Upper lobe of left lung (tissue), 6 donors: ENCODE data around the gene LGALS1. TPM values are rescaled to one million over a fixed set of nuclear protein-coding genes. Genes with fewer than 3 reads are reported as not detected.

Experiments used
- ATAC-seq, 2 donors: fragments of 200-7000 bp; cut with Tn5 transposase; one replicate each; pipeline ENCODE4 v1.9.1; 2022; ENCODE audit warnings: mild to moderate bottlenecking in 2 of 2, moderate library complexity in 2 of 2; ENCODE audit not compliant: low FRiP score in 2 of 2
- DNase-seq, 2 donors: peaks; one replicate each; pipeline ENCODE4 v3.0.0-alpha.2; 2019 to 2020
- H3K27ac ChIP-seq, 4 donors: fragments of 200-600 bp; sonication (generic); one replicate each; pipeline ENCODE4 v1.5.1; 2016 to 2019
- H3K27me3 ChIP-seq, 4 donors: fragments of 200-600 bp; sonication (generic); one replicate each; pipeline ENCODE4 v1.5.1; 2017 to 2019
- H3K36me3 ChIP-seq, 4 donors: fragments of 200-600 bp; sonication (generic); one replicate each; pipeline ENCODE4 v1.5.1; 2016 to 2019
- H3K4me1 ChIP-seq, 4 donors: fragments of 200-600 bp; sonication (generic); one replicate each; pipeline ENCODE4 v1.5.1; 2018 to 2019
- H3K4me3 ChIP-seq, 4 donors: fragments of 200-600 bp; sonication (generic); one replicate each; pipeline ENCODE4 v1.5.1; 2017 to 2019; ENCODE audit warnings: mild to moderate bottlenecking in 2 of 4, moderate library complexity in 1 of 4
- H3K9me3 ChIP-seq, 4 donors: fragments of 200-600 bp; sonication (generic); one replicate each; pipeline ENCODE4 v1.5.1; 2018 to 2019
- EP300 ChIP-seq, 4 donors: sonication (generic); formaldehyde crosslinking; IDR thresholded peaks; one replicate each; pipeline ENCODE4 v1.5.1; 2017; ENCODE audit warnings: antibody characterized with exemption in 4 of 4, control low read depth in 2 of 4
- POLR2A ChIP-seq, 4 donors: fragments of 450-650 bp; IDR thresholded peaks; one replicate each; pipeline ENCODE4 v1.5.1; 2016 to 2017; ENCODE audit warnings: antibody characterized with exemption in 4 of 4, mild to moderate bottlenecking in 2 of 4
- POLR2AphosphoS5 ChIP-seq, 2 donors: sonication (generic); formaldehyde crosslinking; IDR thresholded peaks; one replicate each; pipeline ENCODE4 v1.5.1; 2017; ENCODE audit warnings: antibody characterized with exemption in 2 of 2
- WGBS, 2 donors: methylation state at CpG; one replicate each; pipeline ENCODE4 v1.1.5; 2017 to 2018; 5-methylcytosine and 5-hydroxymethylcytosine counted together
- total RNA-seq, 6 donors: library from RNA; depleted of rRNA in 4 of 6; stranded (reverse); fragments of >200 nt in 4 of 6; gene quantifications; one replicate each; pipeline versions ENCODE4 v1.1.0 to v1.2.1, GENCODE V29; 2016 to 2021
- TF ChIP-seq, protein P1 (sequence below), 6 experiments: fragments of 450-650 bp in 4 of 6; fragments of 200-600 bp in 2 of 6; sonication (generic) in 2 of 6; IDR thresholded peaks; one replicate each; pipeline ENCODE4 v1.5.1; 2016 to 2019; ENCODE audit warnings: antibody characterized with exemption in 6 of 6
- donor health status: DM: no; HTN: no; CAD: no; lungs with moderate emphysema.
- donor health status: DM: no; HTN: yes; CAD: no; lungs with severe emphysema.

LGALS1 gene
- total RNA-seq, 6 donors from 2014 or later: 125 to 750 (median 400) TPM

DNA sequence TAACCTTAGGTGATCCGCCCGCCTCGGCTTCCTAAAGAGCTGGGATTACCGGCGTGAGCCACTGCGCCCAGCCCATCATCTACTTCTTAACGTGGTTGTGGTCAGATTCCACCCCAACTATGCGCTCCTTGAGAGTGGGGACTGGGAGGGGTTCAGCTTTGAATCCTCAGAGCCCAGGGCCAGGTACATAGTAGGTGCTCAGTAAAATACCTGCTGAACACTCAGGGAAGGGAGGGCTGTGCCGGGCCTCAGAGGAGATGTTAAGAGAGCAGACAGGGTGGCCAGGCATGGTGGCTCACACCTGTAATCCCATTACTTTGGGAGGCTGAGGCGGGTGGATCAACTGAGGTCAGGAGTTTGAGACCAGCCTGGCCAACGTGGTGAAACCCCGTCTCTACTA is 1.2 kb upstream of the LGALS1 start:
- WGBS, 2 donors: 83 to 90% methylated on average over 12 of the region's 12 CpGs
- no peak overlapping the region for H3K4me3 ChIP-seq
- peaks cover 38 to 54% (median 45%) of the 10 kb centered on the region in 4 donors for H3K4me1 ChIP-seq
- peak overlapping the region; percentile 87 to 97 (median 94) for H3K27ac ChIP-seq
- no peaks in the 10 kb centered on the region for H3K9me3 ChIP-seq
- TF ChIP-seq EP300 (IDR thresholded peaks at IDR 0.05): no peak
- TF ChIP-seq POLR2A (IDR thresholded peaks at IDR 0.05): no peak
- TF ChIP-seq, protein P1, sequence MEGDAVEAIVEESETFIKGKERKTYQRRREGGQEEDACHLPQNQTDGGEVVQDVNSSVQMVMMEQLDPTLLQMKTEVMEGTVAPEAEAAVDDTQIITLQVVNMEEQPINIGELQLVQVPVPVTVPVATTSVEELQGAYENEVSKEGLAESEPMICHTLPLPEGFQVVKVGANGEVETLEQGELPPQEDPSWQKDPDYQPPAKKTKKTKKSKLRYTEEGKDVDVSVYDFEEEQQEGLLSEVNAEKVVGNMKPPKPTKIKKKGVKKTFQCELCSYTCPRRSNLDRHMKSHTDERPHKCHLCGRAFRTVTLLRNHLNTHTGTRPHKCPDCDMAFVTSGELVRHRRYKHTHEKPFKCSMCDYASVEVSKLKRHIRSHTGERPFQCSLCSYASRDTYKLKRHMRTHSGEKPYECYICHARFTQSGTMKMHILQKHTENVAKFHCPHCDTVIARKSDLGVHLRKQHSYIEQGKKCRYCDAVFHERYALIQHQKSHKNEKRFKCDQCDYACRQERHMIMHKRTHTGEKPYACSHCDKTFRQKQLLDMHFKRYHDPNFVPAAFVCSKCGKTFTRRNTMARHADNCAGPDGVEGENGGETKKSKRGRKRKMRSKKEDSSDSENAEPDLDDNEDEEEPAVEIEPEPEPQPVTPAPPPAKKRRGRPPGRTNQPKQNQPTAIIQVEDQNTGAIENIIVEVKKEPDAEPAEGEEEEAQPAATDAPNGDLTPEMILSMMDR (IDR thresholded peaks at IDR 0.05): no peak
- TF ChIP-seq POLR2AphosphoS5 (IDR thresholded peaks at IDR 0.05): no peak
- no peaks in the 10 kb centered on the region for H3K27me3 ChIP-seq
- H3K36me3 ChIP-seq: peaks cover 0 to 15% (median 5%) of the 10 kb centered on the region in 4 donors
- no peak for DNase-seq
- no peak for ATAC-seq

- H3K4me1 ChIP-seq: peaks cover 39 to 54% (median 47%) of the 10 kb centered on the region in 4 donors
- 14 to 19% methylated on average over 11 to 17 of the region's 17 CpGs for WGBS, 2 donors
- peak overlapping the region; percentile 87 to 97 (median 94) for H3K27ac ChIP-seq
- no peak for TF ChIP-seq EP300 (IDR thresholded peaks at IDR 0.05)
- no peak for TF ChIP-seq POLR2A (IDR thresholded peaks at IDR 0.05)
- TF ChIP-seq, protein P1 (IDR thresholded peaks at IDR 0.05): no peak
- no peak for TF ChIP-seq POLR2AphosphoS5 (IDR thresholded peaks at IDR 0.05)
- ATAC-seq (peak in 1 of 2 donors; percentile 0), DNase-seq (peak in 1 of 2 donors; percentile 45)
- H3K4me3 ChIP-seq: peak overlapping the region; percentile 50 to 66 (median 57)
- peaks cover 0 to 24% (median 13%) of the 10 kb centered on the region in 4 donors for H3K36me3 ChIP-seq
- H3K9me3 ChIP-seq: no peaks in the 10 kb centered on the region
- H3K27me3 ChIP-seq: no peaks in the 10 kb centered on the region
Observed at GRCh38 chr22:37675930-37676735, 697 bp downstream of the LGALS1 start.

DNA sequence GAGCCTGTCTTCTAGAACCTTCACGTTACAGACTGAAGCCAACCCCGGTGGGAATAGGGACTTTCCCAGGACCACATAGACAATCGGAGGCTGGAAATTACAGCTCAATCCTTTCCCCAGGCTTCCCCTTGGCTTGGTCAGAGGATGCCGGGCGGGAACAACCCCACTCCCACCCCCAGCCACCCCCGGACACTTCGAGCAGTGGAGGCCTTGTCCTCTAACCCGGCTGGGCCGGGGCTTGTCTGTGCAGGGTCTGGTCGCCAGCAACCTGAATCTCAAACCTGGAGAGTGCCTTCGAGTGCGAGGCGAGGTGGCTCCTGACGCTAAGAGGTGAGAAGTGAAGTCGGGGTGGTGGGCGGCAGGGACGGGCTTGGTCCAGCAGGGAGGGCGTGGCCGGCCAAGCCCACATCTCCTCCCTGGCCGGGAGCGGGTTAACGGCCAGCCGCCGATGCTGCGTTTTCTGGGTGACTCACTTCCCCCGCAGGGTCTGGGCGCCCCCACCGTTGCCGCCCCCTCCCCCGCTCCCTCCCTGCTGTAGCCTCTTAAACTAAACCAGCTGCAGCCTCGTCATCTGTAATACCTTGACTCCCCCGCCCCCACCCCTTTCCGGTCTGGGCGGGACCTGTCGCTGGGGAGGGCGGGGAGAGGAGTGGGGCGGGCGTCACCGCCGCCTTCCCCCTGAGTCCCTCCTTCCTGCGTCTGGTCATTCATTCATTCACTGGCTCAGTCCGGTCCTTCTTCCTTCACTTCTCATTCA is 1.5 kb downstream of the LGALS1 start:
- Histone ChIP-seq H3K27me3 (no peaks in the 10 kb centered on the region), H3K9me3 (no peaks in the 10 kb centered on the region), H3K4me3 (peak overlapping the region; percentile 50 to 66 (median 57)), H3K4me1 (peaks cover 46 to 59% (median 54%) of the 10 kb centered on the region in 4 donors), H3K27ac (peak overlapping the region; percentile 87 to 97 (median 94)), H3K36me3 (peaks cover 0 to 24% (median 13%) of the 10 kb centered on the region in 4 donors)
- TF ChIP-seq, protein P1 (IDR thresholded peaks at IDR 0.05): no peak
- TF ChIP-seq POLR2AphosphoS5 (IDR thresholded peaks at IDR 0.05) (peak; percentile 63 to 72), POLR2A (IDR thresholded peaks at IDR 0.05) (peak in 2 of 4 donors; percentile 45 to 50)
- ATAC-seq (peak; percentile 75 to 82), DNase-seq (peak; percentile 93 to 94)
- WGBS, 2 donors: 0 to 4% methylated on average over 8 to 30 of the region's 42 CpGs

DNA sequence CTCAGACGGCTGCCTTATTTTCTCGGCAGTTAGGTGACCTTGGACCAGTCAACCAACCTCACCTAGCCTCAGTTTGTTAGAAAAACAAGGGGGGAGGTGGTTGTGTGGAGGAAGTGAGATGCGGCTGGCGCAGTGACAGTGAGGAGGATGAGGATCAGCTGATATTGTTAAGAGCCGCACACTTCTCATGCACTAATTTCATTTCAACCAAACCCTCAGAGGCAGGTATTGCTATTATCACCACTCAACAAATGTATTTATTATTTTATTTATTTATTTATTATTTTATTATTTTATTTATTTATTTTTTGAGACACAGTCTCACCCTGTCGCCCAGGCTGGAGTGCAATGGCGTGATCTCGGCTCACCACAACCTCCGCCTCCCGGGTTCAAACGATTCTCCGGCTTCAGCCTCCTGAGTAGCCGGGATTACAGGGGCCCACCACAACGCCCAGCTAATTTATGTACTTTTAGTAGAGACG is 2.1 kb downstream of the LGALS1 start:
- Histone ChIP-seq H3K4me3 (peak overlapping the region in 3 of 4 donors; percentile 50 to 66 (median 61)), H3K27ac (peak overlapping the region; percentile 87 to 97 (median 94)), H3K27me3 (no peaks in the 10 kb centered on the region), H3K36me3 (peaks cover 0 to 24% (median 13%) of the 10 kb centered on the region in 4 donors), H3K9me3 (no peaks in the 10 kb centered on the region), H3K4me1 (peaks cover 46 to 61% (median 54%) of the 10 kb centered on the region in 4 donors)
- TF ChIP-seq, protein P1 (IDR thresholded peaks at IDR 0.05): no peak
- TF ChIP-seq POLR2AphosphoS5 (IDR thresholded peaks at IDR 0.05) (no peak), EP300 (IDR thresholded peaks at IDR 0.05) (no peak), POLR2A (IDR thresholded peaks at IDR 0.05) (no peak)
- 54 to 62% methylated on average over 15 of the region's 15 CpGs for WGBS, 2 donors
- ATAC-seq: no peak
- DNase-seq: no peak
